ENCODE data around the gene HPCA. TPM values are rescaled to one million over a fixed set of nuclear protein-coding genes. Genes with fewer than 3 reads are reported as not detected.

HPCA gene
- total and polyA plus RNA-seq, 4 experiments from 2014 or later = 0.70 TPM; not detected in 3

GRCh38 chr1:32885676-32886003, 651 bp upstream of the HPCA start:
- H3K27ac ChIP-seq (ENCODE audit: low read depth, low read length) = no peak overlapping the region
- Mint-ChIP-seq H3K9me3 (no peaks in the 10 kb centered on the region), H3K36me3 (peaks cover 0 to 6% of the 10 kb centered on the region in 2 donors), H3K4me3 (peak overlapping the region in 2 of 8 donors; percentile 28 to 46), H3K27ac (no peak overlapping the region), H3K4me1 (peaks cover 3 to 10% (median 8%) of the 10 kb centered on the region in 4 donors), H3K27me3 (peaks cover 43 to 60% of the 10 kb centered on the region in 2 donors)
- POLR2A ChIA-PET (ENCODE audit: partially characterized antibody) = interaction anchor here (0.6 kb wide), 1 partner anchor 201 kb away, joined by 3 read pairs; no protein-coding TSS in a partner anchor
- intact Hi-C loops (cut with micrococcal nuclease) = no loop called here
- no peaks in the 10 kb centered on the region for H3K4me1 ChIP-seq (ENCODE audit: insufficient read depth, low read length)
- no peaks in the 10 kb centered on the region for H3K9me3 ChIP-seq (ENCODE audit: control insufficient read depth in 1 of 2, low read length in 2 of 2)
- no peak overlapping the region for H3K4me3 ChIP-seq (ENCODE audit: low read length in 2 of 2)
- no peaks in the 10 kb centered on the region for H3K36me3 ChIP-seq (ENCODE audit: insufficient read depth, low read length)
- no peak for DNase-seq
- CTCF ChIA-PET (ENCODE audit: partially characterized antibody) = interaction anchor here (1.5 kb wide), 1 partner anchor 10 kb away, joined by 5 read pairs; no protein-coding TSS in a partner anchor
- peaks cover 7% of the 10 kb centered on the region for H3K27me3 ChIP-seq (ENCODE audit: insufficient read depth, low read length)

DNA sequence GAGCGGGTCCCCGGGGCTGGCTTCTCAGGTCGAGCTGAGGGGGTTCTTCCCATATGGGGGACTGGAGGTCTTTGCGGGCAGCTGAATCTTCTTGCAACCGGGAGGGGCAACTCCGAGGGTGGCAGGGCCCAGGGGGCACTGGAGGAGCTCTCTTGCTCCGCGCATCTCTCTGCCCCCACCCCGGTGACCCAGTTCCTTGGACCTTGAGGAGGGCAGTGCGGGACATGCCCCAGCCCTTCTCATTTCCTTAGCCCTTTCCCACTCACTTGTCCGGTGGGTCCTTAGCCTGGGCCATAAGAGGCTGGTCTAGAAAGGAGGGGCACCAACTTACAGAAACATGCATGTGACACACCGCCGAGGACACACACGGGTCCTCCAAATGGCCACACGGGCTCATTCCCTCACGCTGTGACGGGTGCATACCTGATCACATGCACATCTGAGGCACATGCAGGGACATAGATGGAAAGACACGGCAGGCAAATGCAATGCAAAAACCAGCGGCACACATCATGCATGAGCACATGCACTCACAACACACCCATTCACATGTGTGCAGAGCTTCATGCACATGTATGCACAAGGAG, 630 bp downstream of the HPCA start:
- ChIA-PET POLR2A (ENCODE audit: partially characterized antibody) (no interaction called here), CTCF (ENCODE audit: partially characterized antibody) (no interaction called here)
- Histone ChIP-seq H3K4me1 (ENCODE audit: insufficient read depth, low read length) (no peaks in the 10 kb centered on the region), H3K36me3 (ENCODE audit: insufficient read depth, low read length) (no peaks in the 10 kb centered on the region), H3K27me3 (ENCODE audit: insufficient read depth, low read length) (peaks cover 11% of the 10 kb centered on the region), H3K27ac (ENCODE audit: low read depth, low read length) (no peak overlapping the region), H3K9me3 (ENCODE audit: control insufficient read depth in 1 of 2, low read length in 2 of 2) (no peaks in the 10 kb centered on the region), H3K4me3 (ENCODE audit: low read length in 2 of 2) (no peak overlapping the region)
- Mint-ChIP-seq H3K27me3 (peaks cover 48 to 72% of the 10 kb centered on the region in 2 donors), H3K36me3 (peaks cover 0 to 6% of the 10 kb centered on the region in 2 donors), H3K27ac (no peak overlapping the region), H3K4me1 (peaks cover 3 to 12% (median 9%) of the 10 kb centered on the region in 4 donors), H3K4me3 (no peak overlapping the region), H3K9me3 (no peaks in the 10 kb centered on the region)
- intact Hi-C loops (cut with micrococcal nuclease) = no loop called here
- DNase-seq = no peak

GRCh38 chr1:32887623-32888022, 1.3 kb downstream of the HPCA start:
- peaks cover 18% of the 10 kb centered on the region for H3K27me3 ChIP-seq (ENCODE audit: insufficient read depth, low read length)
- no peaks in the 10 kb centered on the region for H3K9me3 ChIP-seq (ENCODE audit: control insufficient read depth in 1 of 2, low read length in 2 of 2)
- H3K36me3 ChIP-seq (ENCODE audit: insufficient read depth, low read length) = no peaks in the 10 kb centered on the region
- no peak overlapping the region for H3K27ac ChIP-seq (ENCODE audit: low read depth, low read length)
- Mint-ChIP-seq H3K4me1 (peaks cover 7 to 19% (median 16%) of the 10 kb centered on the region in 4 donors), H3K4me3 (peak overlapping the region in 1 of 8 donors; percentile 29), H3K36me3 (peaks cover 0 to 6% of the 10 kb centered on the region in 2 donors), H3K27me3 (peaks cover 55 to 79% of the 10 kb centered on the region in 2 donors), H3K27ac (no peak overlapping the region), H3K9me3 (peaks cover 0 to 2% (median 0%) of the 10 kb centered on the region in 8 donors)
- intact Hi-C loops (cut with micrococcal nuclease) = no loop called here
- DNase-seq = no peak
- ChIA-PET CTCF (ENCODE audit: partially characterized antibody) (no interaction called here), POLR2A (ENCODE audit: partially characterized antibody) (no interaction called here)
- H3K4me1 ChIP-seq (ENCODE audit: insufficient read depth, low read length) = no peaks in the 10 kb centered on the region
- no peak overlapping the region for H3K4me3 ChIP-seq (ENCODE audit: low read length in 2 of 2)

GRCh38 chr1:32888134-32888533, 1.8 kb downstream of the HPCA start:
- DNase-seq = no peak
- Histone ChIP-seq H3K27me3 (ENCODE audit: insufficient read depth, low read length) (peaks cover 20% of the 10 kb centered on the region), H3K4me1 (ENCODE audit: insufficient read depth, low read length) (no peaks in the 10 kb centered on the region), H3K9me3 (ENCODE audit: control insufficient read depth in 1 of 2, low read length in 2 of 2) (no peaks in the 10 kb centered on the region), H3K36me3 (ENCODE audit: insufficient read depth, low read length) (no peaks in the 10 kb centered on the region), H3K27ac (ENCODE audit: low read depth, low read length) (no peak overlapping the region), H3K4me3 (ENCODE audit: low read length in 2 of 2) (no peak overlapping the region)
- H3K36me3 Mint-ChIP-seq = peaks cover 0 to 6% of the 10 kb centered on the region in 2 donors
- CTCF ChIA-PET (ENCODE audit: partially characterized antibody) = no interaction called here
- peaks cover 0 to 2% (median 0%) of the 10 kb centered on the region in 8 donors for H3K9me3 Mint-ChIP-seq
- POLR2A ChIA-PET (ENCODE audit: partially characterized antibody) = no interaction called here
- H3K27ac Mint-ChIP-seq = no peak overlapping the region
- peaks cover 7 to 20% (median 18%) of the 10 kb centered on the region in 4 donors for H3K4me1 Mint-ChIP-seq
- intact Hi-C loops (cut with micrococcal nuclease) = no loop called here
- no peak overlapping the region for H3K4me3 Mint-ChIP-seq
- H3K27me3 Mint-ChIP-seq = peaks cover 57 to 81% of the 10 kb centered on the region in 2 donors

DNA sequence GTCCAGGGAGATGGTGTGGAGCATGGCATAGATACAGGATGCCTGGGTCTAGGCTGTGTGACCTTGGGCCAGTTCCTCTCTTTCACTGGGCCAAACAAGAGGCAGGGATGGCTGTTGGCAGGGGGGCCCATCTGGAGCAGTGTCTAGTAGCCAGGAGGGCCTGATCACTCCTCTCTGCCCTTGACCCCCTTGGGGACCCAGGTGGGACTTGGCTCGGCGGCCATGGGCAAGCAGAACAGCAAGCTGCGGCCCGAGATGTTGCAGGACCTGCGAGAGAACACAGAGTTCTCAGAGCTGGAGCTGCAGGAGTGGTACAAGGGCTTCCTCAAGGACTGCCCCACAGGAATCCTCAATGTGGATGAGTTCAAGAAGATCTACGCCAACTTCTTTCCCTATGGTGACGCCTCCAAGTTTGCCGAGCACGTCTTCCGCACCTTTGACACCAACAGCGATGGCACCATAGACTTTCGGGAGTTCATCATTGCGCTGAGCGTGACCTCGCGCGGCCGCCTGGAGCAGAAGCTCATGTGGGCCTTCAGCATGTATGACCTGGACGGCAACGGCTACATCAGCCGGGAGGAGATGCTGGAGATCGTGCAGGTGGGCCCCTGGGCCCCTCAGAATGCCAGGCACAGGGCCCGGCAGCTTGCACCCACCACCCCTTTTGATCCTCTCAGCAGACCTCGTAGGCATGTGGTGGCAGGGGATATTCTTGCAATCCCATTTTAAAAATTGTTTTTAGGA, 2.6 kb downstream of the HPCA start:
- H3K36me3 Mint-ChIP-seq = peaks cover 0 to 6% of the 10 kb centered on the region in 2 donors
- intact Hi-C loops (cut with micrococcal nuclease) = no loop called here
- POLR2A ChIA-PET (ENCODE audit: partially characterized antibody) = no interaction called here
- CTCF ChIA-PET (ENCODE audit: partially characterized antibody) = no interaction called here
- H3K4me1 Mint-ChIP-seq = peaks cover 7 to 20% (median 18%) of the 10 kb centered on the region in 4 donors
- Histone ChIP-seq H3K27me3 (ENCODE audit: insufficient read depth, low read length) (peaks cover 23% of the 10 kb centered on the region), H3K4me3 (ENCODE audit: low read length in 2 of 2) (no peak overlapping the region), H3K9me3 (ENCODE audit: control insufficient read depth in 1 of 2, low read length in 2 of 2) (no peaks in the 10 kb centered on the region), H3K27ac (ENCODE audit: low read depth, low read length) (no peak overlapping the region), H3K36me3 (ENCODE audit: insufficient read depth, low read length) (no peaks in the 10 kb centered on the region), H3K4me1 (ENCODE audit: insufficient read depth, low read length) (peaks cover 3% of the 10 kb centered on the region)
- no peak for DNase-seq
- H3K27ac Mint-ChIP-seq = no peak overlapping the region
- H3K4me3 Mint-ChIP-seq = no peak overlapping the region
- H3K9me3 Mint-ChIP-seq = peaks cover 0 to 2% (median 0%) of the 10 kb centered on the region in 8 donors
- H3K27me3 Mint-ChIP-seq = peaks cover 51 to 79% of the 10 kb centered on the region in 2 donors

- H3K4me1 Mint-ChIP-seq = peaks cover 7 to 20% (median 18%) of the 10 kb centered on the region in 4 donors
- peaks cover 3% of the 10 kb centered on the region for H3K4me1 ChIP-seq (ENCODE audit: insufficient read depth, low read length)
- POLR2A ChIA-PET (ENCODE audit: partially characterized antibody) = no interaction called here
- no peak overlapping the region for H3K27ac ChIP-seq (ENCODE audit: low read depth, low read length)
- peaks cover 0 to 2% (median 0%) of the 10 kb centered on the region in 8 donors for H3K9me3 Mint-ChIP-seq
- peaks cover 50 to 74% of the 10 kb centered on the region in 2 donors for H3K27me3 Mint-ChIP-seq
- no peak overlapping the region for H3K4me3 Mint-ChIP-seq
- CTCF ChIA-PET (ENCODE audit: partially characterized antibody) = interaction anchor here (0.9 kb wide), 1 partner anchor 10 kb away, joined by 3 read pairs; no protein-coding TSS in a partner anchor
- peaks cover 23% of the 10 kb centered on the region for H3K27me3 ChIP-seq (ENCODE audit: insufficient read depth, low read length)
- DNase-seq = no peak
- H3K4me3 ChIP-seq (ENCODE audit: low read length in 2 of 2) = no peak overlapping the region
- H3K36me3 Mint-ChIP-seq = peaks cover 0 to 6% of the 10 kb centered on the region in 2 donors
- H3K9me3 ChIP-seq (ENCODE audit: control insufficient read depth in 1 of 2, low read length in 2 of 2) = no peaks in the 10 kb centered on the region
- no peak overlapping the region for H3K27ac Mint-ChIP-seq
- intact Hi-C loops (cut with micrococcal nuclease) = no loop called here
- H3K36me3 ChIP-seq (ENCODE audit: insufficient read depth, low read length) = no peaks in the 10 kb centered on the region
Observed at GRCh38 chr1:32889731-32890278, 3.5 kb downstream of the HPCA start.

- H3K4me1 Mint-ChIP-seq = peaks cover 5 to 14% (median 11%) of the 10 kb centered on the region in 4 donors
- Histone ChIP-seq H3K27me3 (ENCODE audit: insufficient read depth, low read length) (peaks cover 21% of the 10 kb centered on the region), H3K36me3 (ENCODE audit: insufficient read depth, low read length) (no peaks in the 10 kb centered on the region), H3K4me3 (ENCODE audit: low read length in 2 of 2) (no peak overlapping the region), H3K4me1 (ENCODE audit: insufficient read depth, low read length) (peaks cover 3% of the 10 kb centered on the region), H3K9me3 (ENCODE audit: control insufficient read depth in 1 of 2, low read length in 2 of 2) (no peaks in the 10 kb centered on the region), H3K27ac (ENCODE audit: low read depth, low read length) (no peak overlapping the region)
- no peak overlapping the region for H3K27ac Mint-ChIP-seq
- peak overlapping the region in 1 of 8 donors; percentile 36 for H3K4me3 Mint-ChIP-seq
- ChIA-PET POLR2A (ENCODE audit: partially characterized antibody) (no interaction called here), CTCF (ENCODE audit: partially characterized antibody) (interaction anchor here (0.9 kb wide), 1 partner anchor 9 kb away, joined by 3 read pairs; no protein-coding TSS in a partner anchor)
- intact Hi-C loops (cut with micrococcal nuclease) = no loop called here
- peaks cover 0 to 6% of the 10 kb centered on the region in 2 donors for H3K36me3 Mint-ChIP-seq
- DNase-seq = no peak
- H3K9me3 Mint-ChIP-seq = peaks cover 0 to 2% (median 0%) of the 10 kb centered on the region in 8 donors
- peaks cover 43 to 66% of the 10 kb centered on the region in 2 donors for H3K27me3 Mint-ChIP-seq
Observed at GRCh38 chr1:32890516-32891240, 4.4 kb downstream of the HPCA start.
